HG03135 (cell line): ENCODE results near the gene YBX1.

ENCODE experiments used
- ATAC-seq: cut with Tn5 transposase; IDR thresholded peaks from one replicate; pipeline ENCODE4 v1.9.1; 2021; ENCODE audit warnings: mild to moderate bottlenecking, moderate library complexity; ENCODE audit not compliant: unreplicated experiment

The YBX1 gene

GRCh38 chr1:42734201-42735035 lies 52.2 kb downstream of the YBX1 start:
- ATAC-seq = no peak

GRCh38 chr1:42735056-42735455 lies 52.8 kb downstream of the YBX1 start:
- no peak for ATAC-seq

DNA sequence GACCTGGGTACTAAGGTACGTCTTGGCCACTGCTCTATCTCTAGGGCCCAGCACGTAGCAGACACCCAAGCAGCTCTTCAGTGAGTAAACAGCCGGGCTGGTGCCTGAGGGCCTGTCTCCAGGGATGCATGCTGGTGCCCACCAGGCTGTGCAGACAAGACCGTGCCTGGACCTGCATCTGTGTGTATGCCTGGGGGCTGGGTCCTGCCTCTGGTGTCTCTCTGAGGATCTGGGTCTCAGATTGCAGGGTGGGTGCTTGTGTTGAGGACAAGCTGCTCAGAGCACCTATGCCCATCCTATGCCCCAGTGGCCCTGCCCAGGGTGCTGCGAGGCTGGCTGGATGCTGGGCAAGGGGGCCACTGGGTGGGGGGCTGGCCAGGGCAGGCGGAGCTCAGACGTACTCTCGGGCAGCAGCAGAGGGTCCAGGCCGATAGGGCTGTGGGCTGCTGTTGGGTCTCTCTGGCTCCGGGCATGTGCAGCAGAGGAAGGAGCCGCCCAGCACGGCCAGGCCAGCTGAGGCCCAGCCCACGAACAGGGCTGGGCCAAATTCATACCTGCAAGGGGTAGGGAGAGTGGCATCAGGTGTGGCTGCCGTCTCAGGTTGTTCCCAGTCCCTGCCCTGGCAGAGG lies 53.4 kb downstream of the YBX1 start:
- ATAC-seq = no peak

GRCh38 chr1:42736152-42736551 lies 53.9 kb downstream of the YBX1 start:
- no peak for ATAC-seq

- ATAC-seq = no peak
Observed at GRCh38 chr1:42736571-42737200, 54.5 kb downstream of the YBX1 start.

DNA sequence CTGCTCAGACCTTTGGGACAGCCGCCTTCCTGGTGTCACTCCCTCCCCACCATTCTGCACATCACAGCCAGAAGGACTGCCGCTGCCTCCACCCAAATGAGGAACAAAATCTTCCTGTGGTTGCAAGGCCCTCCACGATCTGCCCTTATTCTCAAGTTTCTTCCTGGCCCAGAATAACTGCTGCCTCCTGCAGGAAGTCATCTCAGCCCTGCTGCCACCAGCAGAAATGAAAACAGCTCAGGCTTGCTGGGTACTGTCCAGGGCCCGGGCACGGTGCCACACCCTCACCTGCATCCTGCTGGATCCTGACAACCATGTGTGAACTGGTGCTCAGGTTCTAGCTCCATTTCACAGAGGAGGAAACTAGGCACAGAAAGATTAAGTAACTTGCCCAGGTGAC lies 55.0 kb downstream of the YBX1 start:
- no peak for ATAC-seq

- no peak for ATAC-seq
Observed at GRCh38 chr1:42737986-42738677, 55.9 kb downstream of the YBX1 start.

DNA sequence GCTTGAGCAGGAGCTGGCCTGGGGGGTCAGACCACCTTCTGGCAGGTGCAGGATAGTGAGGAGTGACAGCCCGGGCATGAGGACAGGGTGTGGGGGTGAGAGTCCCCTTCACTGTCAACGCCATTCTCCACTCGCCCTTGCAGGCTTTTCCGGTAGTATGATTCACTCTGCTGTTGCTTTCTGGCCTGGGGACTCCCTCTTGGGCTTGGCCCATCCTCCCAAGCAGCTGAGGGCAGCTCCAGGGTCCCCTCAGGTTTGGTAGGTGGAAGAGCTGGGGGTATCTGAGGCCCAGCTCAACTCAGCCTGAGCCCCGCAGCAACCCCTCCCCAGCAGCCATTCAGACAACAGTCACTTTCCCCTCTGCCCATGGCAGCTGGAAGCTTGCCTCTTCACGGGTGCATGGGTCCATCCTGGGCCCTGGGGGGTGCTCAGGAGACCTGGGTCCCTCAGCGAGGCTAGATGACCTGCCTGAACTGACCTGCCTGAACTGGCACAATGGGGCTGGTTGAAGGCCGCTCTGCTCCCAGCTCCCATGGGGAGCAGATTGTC lies 56.5 kb downstream of the YBX1 start:
- ATAC-seq = no peak

DNA sequence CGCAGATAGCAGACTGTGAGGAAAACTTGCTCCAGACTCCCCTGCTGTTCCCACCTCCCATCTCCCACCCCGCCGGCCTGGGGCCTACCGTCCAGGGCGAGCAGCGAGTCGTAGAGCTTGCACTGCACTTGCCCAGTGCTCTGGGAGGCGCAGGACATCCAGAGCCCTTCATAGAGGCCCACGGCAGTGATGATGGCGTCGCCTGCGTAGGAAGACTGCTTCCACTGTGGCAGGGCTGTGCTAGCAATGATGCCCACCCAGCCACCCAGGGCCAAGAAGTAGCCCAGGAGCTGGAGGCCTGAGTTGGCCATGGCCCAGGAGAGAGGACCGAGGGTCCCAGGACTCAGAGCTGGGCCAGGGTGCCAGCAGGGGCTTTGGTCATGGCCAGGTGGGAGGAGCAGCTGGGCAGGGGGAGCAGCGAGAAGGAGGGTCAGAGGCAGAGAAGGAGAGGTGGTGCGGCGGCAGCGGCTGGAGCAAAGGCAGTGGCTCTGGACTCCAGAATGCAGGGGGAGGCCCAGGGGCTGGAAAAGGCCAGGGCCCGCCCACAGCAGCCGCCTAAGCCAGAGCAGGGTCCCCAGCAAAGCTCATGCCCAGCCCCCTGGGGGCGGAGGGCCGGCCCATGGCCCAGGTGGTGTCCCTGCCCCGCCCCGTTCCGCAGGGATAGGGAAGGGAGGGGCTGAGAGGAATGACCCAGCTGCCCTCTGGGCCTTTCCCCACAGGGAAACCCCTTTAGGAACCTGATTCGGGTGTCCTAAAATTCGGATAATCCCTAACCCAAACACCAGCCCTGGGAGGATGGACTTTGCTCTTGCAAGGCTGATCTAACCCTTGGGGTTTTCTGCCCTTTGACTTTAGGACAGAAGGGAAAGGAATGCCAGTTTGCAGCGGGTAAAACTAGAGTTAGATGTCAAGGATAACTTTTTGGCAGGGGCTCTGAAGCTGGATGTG lies 57.8 kb downstream of the YBX1 start, which contains the start of gene CLDN19:
Gene CLDN19 (minus strand): TSS at position 484 of the 948 bp plus-strand sequence. CDS start 173 bp downstream, at position 311.
- no peak for ATAC-seq

GRCh38 chr1:42740851-42741580 lies 58.8 kb downstream of the YBX1 start:
- no peak for ATAC-seq

- ATAC-seq = no peak
Observed at GRCh38 chr1:42741706-42742105, 59.5 kb downstream of the YBX1 start.

DNA sequence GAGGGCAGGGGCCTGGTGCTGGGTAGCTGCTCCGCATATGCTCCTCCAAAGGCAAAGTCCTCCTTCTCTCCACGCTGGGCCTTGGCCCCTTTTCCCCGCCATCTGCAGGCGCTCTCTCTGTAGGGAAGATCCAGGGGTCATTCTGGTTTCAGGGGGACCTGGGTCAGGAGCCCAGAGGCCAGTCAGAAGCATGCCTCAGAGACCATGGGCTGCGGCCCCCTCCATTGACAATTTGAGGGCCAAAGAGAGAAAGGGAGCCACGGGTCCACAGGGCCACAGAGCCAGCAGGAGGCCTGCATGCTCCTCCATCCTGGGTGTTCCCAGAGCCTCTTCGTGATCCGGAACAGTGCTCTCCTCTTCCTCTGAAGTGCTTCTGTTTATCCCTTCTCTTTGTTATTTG lies 59.9 kb downstream of the YBX1 start:
- ATAC-seq = no peak

DNA sequence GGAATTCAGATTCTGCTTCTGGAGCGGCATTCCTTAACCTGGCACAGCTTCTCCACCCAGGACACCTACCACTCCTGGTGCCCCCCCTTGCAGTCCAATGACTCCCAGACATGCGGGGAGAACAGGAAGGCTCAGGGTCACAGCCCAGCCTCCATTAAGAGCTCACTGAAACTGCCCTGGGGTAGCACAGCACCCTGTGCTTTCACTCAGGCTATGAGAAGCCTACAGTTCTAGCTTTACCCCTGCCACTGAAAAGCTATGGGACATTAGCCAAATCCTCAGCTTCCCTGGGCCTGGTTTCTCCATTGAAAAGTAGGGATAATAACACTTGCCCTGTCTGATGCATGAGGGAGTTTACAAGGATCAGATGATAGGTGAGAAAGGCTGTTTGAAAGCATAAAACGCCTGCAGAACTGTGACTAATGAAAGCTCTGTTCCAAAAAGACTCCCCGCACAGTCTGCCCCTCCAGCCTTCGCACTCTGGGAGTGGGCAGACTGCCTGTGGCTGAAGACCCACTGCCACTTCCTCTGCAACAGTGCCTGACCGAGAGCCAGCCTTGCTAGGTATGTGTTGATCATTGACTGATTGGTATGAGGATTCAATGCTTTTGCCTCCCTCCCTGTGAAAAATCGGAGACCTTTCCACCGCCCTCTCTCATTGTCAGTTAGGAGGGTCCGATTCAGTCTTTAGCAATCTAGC lies 60.5 kb downstream of the YBX1 start:
- no peak for ATAC-seq

- no peak for ATAC-seq
Observed at GRCh38 chr1:42743317-42744147, 61.3 kb downstream of the YBX1 start.

DNA sequence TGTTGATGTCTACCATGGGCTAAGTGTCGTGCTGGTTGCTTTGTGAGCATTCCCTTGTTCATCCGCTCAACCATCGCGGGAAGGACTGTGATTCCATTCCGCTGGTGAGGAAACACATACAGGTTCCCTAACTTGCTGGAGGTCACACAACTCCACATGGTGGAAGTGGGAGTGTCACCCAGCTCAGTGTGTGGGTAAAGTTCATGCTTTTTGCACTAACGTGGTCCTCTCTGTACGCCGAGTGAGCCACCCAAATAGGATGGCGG lies 61.9 kb downstream of the YBX1 start:
- ATAC-seq = no peak

- no peak for ATAC-seq
Observed at GRCh38 chr1:42745851-42746250, 63.6 kb downstream of the YBX1 start.

- ATAC-seq = no peak
Observed at GRCh38 chr1:42746436-42747105, 64.4 kb downstream of the YBX1 start.
